GM23338 (cell line): ENCODE results near the gene MARF1.
"Not testable (repeated sequence)": the region's sequence is repeated elsewhere in the genome, so short reads cannot be mapped to it uniquely, and the experiment has no call there.

Experiments
- CTCF ChIP-seq, 2 experiments: fragments of 200-600 bp in 1 of 2; sonication (generic) in 1 of 2; conservative IDR thresholded peaks; 2 replicates each; pipeline versions ENCODE4 v1.5.1 to v1.6.1; 2016 to 2017; ENCODE audit warnings: antibody characterized with exemption in 2 of 2, low read depth in 2 of 2, mild to moderate bottlenecking in 2 of 2, moderate library complexity in 1 of 2
- POLR2AphosphoS5 ChIP-seq: IDR thresholded peaks from 2 replicates; pipeline ENCODE4 v1.6.1; 2016; ENCODE audit warnings: antibody characterized with exemption, low read depth

DNA sequence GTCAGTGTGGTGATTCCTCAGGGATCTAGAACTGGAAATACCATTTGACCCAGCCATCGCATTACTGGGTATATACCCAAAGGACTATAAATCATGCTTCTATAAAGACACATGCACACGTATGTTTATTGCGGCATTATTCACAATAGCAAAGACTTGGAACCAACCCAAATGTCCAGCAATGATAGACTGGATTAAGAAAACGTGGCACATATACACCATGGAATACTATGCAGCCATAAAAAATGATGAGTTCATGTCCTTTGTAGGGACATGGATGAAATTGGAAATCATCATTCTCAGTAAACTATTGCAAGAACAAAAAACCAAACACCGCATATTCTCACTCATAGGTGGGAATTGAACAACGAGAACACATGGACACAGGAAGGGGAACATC, 12.6 kb upstream of the MARF1 start:
- TF ChIP-seq CTCF (conservative IDR thresholded peaks at IDR 0.05; ENCODE audit: low read depth in 2 of 2); POLR2AphosphoS5: not testable (repeated sequence)
